Heart left ventricle (tissue), 16 donors: ENCODE measurements around the gene CRTC2. TPM values are rescaled to one million over a fixed set of nuclear protein-coding genes. Genes with fewer than 3 reads are reported as not detected.

Experiments
- ATAC-seq, 4 donors: fragments of 200-7000 bp; cut with Tn5 transposase; one replicate each; pipeline ENCODE4 v1.9.1; 2020 to 2022; ENCODE audit warnings: moderate library complexity in 4 of 4, mild to moderate bottlenecking in 3 of 4, moderate number of reproducible peaks in 1 of 4
- DNase-seq, 5 donors: peaks; one replicate each; pipeline ENCODE4 v3.0.0-alpha.2; 2020
- H3K27ac ChIP-seq, 12 donors: fragments of 200-600 bp; sonication (generic) in 4 of 12; one replicate each; pipeline versions ENCODE4 v1.5.0 to v1.8.0; 2016 to 2022; ENCODE audit warnings: mild to moderate bottlenecking in 2 of 12
- H3K27me3 ChIP-seq, 9 donors: fragments of 200-600 bp; sonication (generic) in 2 of 9; one replicate each; pipeline versions ENCODE4 v1.5.1 to v1.8.0; 2016 to 2022; ENCODE audit warnings: mild to moderate bottlenecking in 3 of 9
- H3K36me3 ChIP-seq, 9 donors: fragments of 200-600 bp; sonication (generic) in 2 of 9; one replicate each; pipeline versions ENCODE4 v1.5.0 to v1.8.0; 2018 to 2022; ENCODE audit warnings: mild to moderate bottlenecking in 2 of 9
- H3K4me1 ChIP-seq, 12 donors: fragments of 200-600 bp; sonication (generic) in 4 of 12; one replicate each; pipeline versions ENCODE4 v1.5.0 to v1.8.0; 2016 to 2022; ENCODE audit warnings: mild to moderate bottlenecking in 3 of 12
- H3K4me3 ChIP-seq, 12 donors: fragments of 200-600 bp; sonication (generic) in 4 of 12; one replicate each; pipeline versions ENCODE4 v1.5.0 to v1.8.0; 2017 to 2022; ENCODE audit warnings: mild to moderate bottlenecking in 9 of 12, moderate library complexity in 4 of 12
- H3K9me3 ChIP-seq, 12 donors: fragments of 200-600 bp; sonication (generic) in 4 of 12; one replicate each; pipeline versions ENCODE4 v1.5.0 to v1.8.0; 2016 to 2022; ENCODE audit warnings: mild to moderate bottlenecking in 1 of 12
- CTCF ChIP-seq, 12 donors: fragments of 200-600 bp; sonication (generic) in 4 of 12; IDR thresholded peaks; one replicate each; pipeline versions ENCODE4 v1.5.0 to v1.8.0; 2018 to 2022; ENCODE audit warnings: antibody characterized with exemption in 12 of 12, mild to moderate bottlenecking in 5 of 12
- POLR2A ChIP-seq, 2 donors: fragments of 450-650 bp; IDR thresholded peaks; one replicate each; pipeline ENCODE4 v1.6.1; 2017; ENCODE audit warnings: antibody characterized with exemption in 2 of 2, mild to moderate bottlenecking in 2 of 2, moderate library complexity in 2 of 2
- WGBS, 4 donors: extraction: QIAGEN DNeasy Blood & Tissue Kit in 2 of 4; methylation state at CpG; one replicate each; pipeline versions ENCODE4 v1.1.5 to v1.1.7; 2013 to 2018; 5-methylcytosine and 5-hydroxymethylcytosine counted together
- intact Hi-C, 10 donors: fragments of 100-400 bp; cut with DNase I; formaldehyde crosslinking; loops; one replicate each; pipeline versions ENCODE4 v1.11.1 to v1.14.2; 2022
- microRNA-seq, 4 donors: library from miRNA; unstranded; fragments of <30 nt; microRNA quantifications; one replicate each; pipeline versions ENCODE4 to v1.2.0, GENCODE V29; 2017 to 2020
- polyA plus RNA-seq, 2 donors: library from polyadenylated mRNA; stranded (reverse); fragments of 200-250 nt; gene quantifications; one replicate each; pipeline ENCODE4 v1.2.3, GENCODE V29; 2013
- total RNA-seq, 9 donors: library from RNA; depleted of rRNA in 2 of 9; stranded (reverse); fragments of >200 nt in 2 of 9; fragmentation: NEBNext Ultra II Directional in 3 of 9; extraction: Animal tissue kit (Norgen Biotek cat#: 25700) in 3 of 9; gene quantifications; one replicate each; pipeline versions ENCODE4 v1.1.0 to v1.2.4, GENCODE V29; 2016 to 2023
- donor health status: ischemic (EF 13 %, LVEDD 7.1; RV severe dilation, severe dysfunction).
- donor health status: healthy with polysubstance abuse.
- donor health status: DM: no; HTN: yes; CAD: no.
- donor health status: DM: no; HTN: no; CAD: no.
- donor health status: ischemic (EF 25% LVEDD 6.9; RV normal size, moderate dysfunction).
- donor health status: ischemic (EF 25% LVEDD 5.7; RV mildly dilated, moderate dysfunction).
- donor health status: healthy.
- donor health status: DM: yes; HTN: yes; CAD: no.
- donor health status: ischemic (EF 35%, LVEDD 5.7; RV mildly dilated, moderate dysfunction).
- donor health status: nonischemic (EF 11% LVEDD 7.7; RV severe dilation, severe dysfunction).
- donor health status: DM: yes; HTN: yes; CAD: no.
- donor health status: PGD.
- donor health status: ischemic (EF 29% LVEDD 5.4; RV normal size, mild dysfunction).
- donor health status: nonischemic (EF 23%, LVEDD 6.1; RV moderate dilation, normal function).

CRTC2 gene
- total and polyA plus RNA-seq, 11 donors: 11.0 to 27.8 (median 21.2) TPM

- intact Hi-C loops: loop anchor here in 1 of 10 donors (10.0 kb wide), 1 partner anchor 69 kb away; no protein-coding TSS in a partner anchor
- Histone ChIP-seq H3K4me1 (peaks cover 0 to 25% (median 5%) of the 10 kb centered on the region in 12 donors), H3K27me3 (no peaks in the 10 kb centered on the region), H3K36me3 (peaks cover 0 to 36% (median 24%) of the 10 kb centered on the region in 9 donors), H3K9me3 (no peaks in the 10 kb centered on the region), H3K27ac (no peak overlapping the region), H3K4me3 (no peak overlapping the region)
- no peak for ATAC-seq
- TF ChIP-seq POLR2A (IDR thresholded peaks at IDR 0.05): no peak
- no peak for TF ChIP-seq CTCF (IDR thresholded peaks at IDR 0.05)
- no peak for DNase-seq
- 80 to 90% (median 89%) methylated on average over 14 of the region's 14 CpGs for WGBS, 4 donors
Measured at GRCh38 chr1:153903841-153904455, 54.5 kb downstream of the CRTC2 start.

GRCh38 chr1:153899509-153899908 lies 58.9 kb downstream of the CRTC2 start:
- intact Hi-C loops: no loop called here
- no peak for ATAC-seq
- WGBS, 4 donors: 90 to 99% (median 96%) methylated on average over 6 of the region's 6 CpGs
- no peak for DNase-seq
- Histone ChIP-seq H3K4me3 (no peak overlapping the region), H3K9me3 (no peaks in the 10 kb centered on the region), H3K4me1 (peaks cover 0 to 28% (median 10%) of the 10 kb centered on the region in 12 donors), H3K27ac (no peak overlapping the region), H3K27me3 (no peaks in the 10 kb centered on the region), H3K36me3 (peaks cover 0 to 53% (median 28%) of the 10 kb centered on the region in 9 donors)
- no peak for TF ChIP-seq CTCF (IDR thresholded peaks at IDR 0.05)
- TF ChIP-seq POLR2A (IDR thresholded peaks at IDR 0.05): no peak

Small RNA genes within 50 kb of the gene (microRNA-seq; reads per million reads assigned to microRNA genes)
- 0.32 to 0.77 (median 0.61) reads per million in 4 donors for gene MIR6737

Other genes starting within 250 kb of the CRTC2 start
- 10 to 100 TPM; 19.6 to 33.2 (median 30.7) TPM for gene INTS3, start 230.6 kb downstream of the CRTC2 start, total RNA-seq
- gene INTS3, start 230.6 kb downstream of the CRTC2 start, polyA plus RNA-seq: 10 to 100 TPM; 21.9 to 41.8 TPM
- 10 to 100 TPM in 5 of 9 donors, 1 to 10 TPM in 4; 7.9 to 37.1 (median 10.3) TPM for gene SLC27A3, start 183.2 kb downstream of the CRTC2 start, total RNA-seq
- gene SLC27A3, start 183.2 kb downstream of the CRTC2 start, polyA plus RNA-seq: 10 to 100 TPM; 18.4 to 29.4 TPM
- 10 to 100 TPM; 18.1 to 53.9 (median 46.2) TPM for gene GATAD2B, start 35.6 kb downstream of the CRTC2 start, total RNA-seq
- 1 to 10 TPM; 5.6 to 8.8 TPM for gene GATAD2B, start 35.6 kb downstream of the CRTC2 start, polyA plus RNA-seq
- 10 to 100 TPM; 30.5 to 60.7 (median 40.8) TPM for gene DENND4B, start 11.9 kb downstream of the CRTC2 start, total RNA-seq
- 10 to 100 TPM; 36.7 to 41.5 TPM for gene DENND4B, start 11.9 kb downstream of the CRTC2 start, polyA plus RNA-seq
- gene SLC39A1, start 4.9 kb upstream of the CRTC2 start, total RNA-seq: 10 to 100 TPM; 31.6 to 83.9 (median 48.4) TPM
- gene SLC39A1, start 4.9 kb upstream of the CRTC2 start, polyA plus RNA-seq: 100 to 1,000 TPM in 1 of 2 donors, 10 to 100 TPM in 1; 32.5 to 163 TPM
- 1 to 10 TPM; 2.5 to 7.2 (median 4.5) TPM for gene CREB3L4, start 9.3 kb upstream of the CRTC2 start, total RNA-seq
- gene CREB3L4, start 9.3 kb upstream of the CRTC2 start, polyA plus RNA-seq: 1 to 10 TPM; 4.8 to 5.7 TPM
- 100 to 1,000 TPM in 3 of 9 donors, 10 to 100 TPM in 6; 55.0 to 175 (median 79.5) TPM for gene JTB, start 19.1 kb upstream of the CRTC2 start, total RNA-seq
- gene JTB, start 19.1 kb upstream of the CRTC2 start, polyA plus RNA-seq: 100 to 1,000 TPM in 1 of 2 donors, 10 to 100 TPM in 1; 87.4 to 222 TPM
- gene RAB13, start 27.7 kb upstream of the CRTC2 start, total RNA-seq: 10 to 100 TPM; 18.2 to 97.6 (median 49.3) TPM
- 100 to 1,000 TPM in 1 of 2 donors, 10 to 100 TPM in 1; 79.5 to 107 TPM for gene RAB13, start 27.7 kb upstream of the CRTC2 start, polyA plus RNA-seq
- 1,000 to 10,000 TPM in 1 of 9 donors, 100 to 1,000 TPM in 8; 537 to 1,013 (median 772) TPM for gene RPS27, start 32.1 kb upstream of the CRTC2 start, total RNA-seq
- 1,000 to 10,000 TPM; 3,213 to 7,204 TPM for gene RPS27, start 32.1 kb upstream of the CRTC2 start, polyA plus RNA-seq
- gene NUP210L, start 196.5 kb upstream of the CRTC2 start, total RNA-seq: under 1 TPM in 3 of 9 donors, not detected in 6; 0.04 to 0.31 (median 0.05) TPM
- gene NUP210L, start 196.5 kb upstream of the CRTC2 start, polyA plus RNA-seq: not detected
- 100 to 1,000 TPM in 7 of 9 donors, 10 to 100 TPM in 2; 76.5 to 259 (median 120) TPM for gene TPM3, start 233.5 kb upstream of the CRTC2 start, total RNA-seq
- 100 to 1,000 TPM; 101 to 163 TPM for gene TPM3, start 233.5 kb upstream of the CRTC2 start, polyA plus RNA-seq
- not detected for gene CFAP141, start 247.7 kb upstream of the CRTC2 start, total RNA-seq
- gene CFAP141, start 247.7 kb upstream of the CRTC2 start, polyA plus RNA-seq: not detected